Peyer's patch (tissue), 4 donors: ENCODE measurements around the gene DKKL1. TPM values are rescaled to one million over a fixed set of nuclear protein-coding genes. Genes with fewer than 3 reads are reported as not detected.
A peak's percentile ranks its signal among the peaks of the same experiment; 100 is the strongest.

Source experiments
- DNase-seq, 3 donors: peaks; one replicate each; pipeline ENCODE4 v3.0.0-alpha.2; 2017 to 2019
- H3K27ac ChIP-seq, 4 donors: fragments of 200-600 bp; sonication (generic); one replicate each; pipeline ENCODE4 v1.5.1; 2016 to 2019
- H3K27me3 ChIP-seq, 2 donors: fragments of 200-600 bp; sonication (generic); one replicate each; pipeline ENCODE4 v1.5.1; 2019
- H3K36me3 ChIP-seq, 3 donors: fragments of 200-600 bp; sonication (generic); one replicate each; pipeline ENCODE4 v1.5.1; 2016 to 2019
- H3K4me1 ChIP-seq, 4 donors: fragments of 200-600 bp; sonication (generic); one replicate each; pipeline ENCODE4 v1.5.1; 2016 to 2019
- H3K4me3 ChIP-seq, 4 donors: fragments of 200-600 bp; sonication (generic); 1 replicate in 3 of 4; 2 replicates in 1 of 4; pipeline ENCODE4 v1.5.1; 2016 to 2019; ENCODE audit warnings: mild to moderate bottlenecking in 1 of 4
- H3K9me3 ChIP-seq, 4 donors: fragments of 200-600 bp; sonication (generic); one replicate each; pipeline ENCODE4 v1.5.1; 2016 to 2019; ENCODE audit warnings: mild to moderate bottlenecking in 1 of 4
- POLR2A ChIP-seq, 2 donors: fragments of 450-650 bp; IDR thresholded peaks; one replicate each; pipeline ENCODE4 v1.5.1; 2017; ENCODE audit warnings: antibody characterized with exemption in 2 of 2, mild to moderate bottlenecking in 2 of 2, moderate library complexity in 2 of 2
- total RNA-seq, 4 donors: library from RNA; depleted of rRNA; stranded (reverse); fragments of >200 nt; gene quantifications; one replicate each; pipeline ENCODE4 v1.1.0, GENCODE V29; 2016
- TF ChIP-seq, protein P1 (sequence below), 6 experiments: fragments of 450-650 bp in 4 of 6; fragments of 200-600 bp in 2 of 6; sonication (generic) in 1 of 6; IDR thresholded peaks; one replicate each; pipeline ENCODE4 v1.5.1; 2017 to 2019; ENCODE audit warnings: antibody characterized with exemption in 6 of 6, mild to moderate bottlenecking in 3 of 6, moderate library complexity in 1 of 6

The DKKL1 gene
- total RNA-seq, 4 donors from 2014 or later = not detected

DNA sequence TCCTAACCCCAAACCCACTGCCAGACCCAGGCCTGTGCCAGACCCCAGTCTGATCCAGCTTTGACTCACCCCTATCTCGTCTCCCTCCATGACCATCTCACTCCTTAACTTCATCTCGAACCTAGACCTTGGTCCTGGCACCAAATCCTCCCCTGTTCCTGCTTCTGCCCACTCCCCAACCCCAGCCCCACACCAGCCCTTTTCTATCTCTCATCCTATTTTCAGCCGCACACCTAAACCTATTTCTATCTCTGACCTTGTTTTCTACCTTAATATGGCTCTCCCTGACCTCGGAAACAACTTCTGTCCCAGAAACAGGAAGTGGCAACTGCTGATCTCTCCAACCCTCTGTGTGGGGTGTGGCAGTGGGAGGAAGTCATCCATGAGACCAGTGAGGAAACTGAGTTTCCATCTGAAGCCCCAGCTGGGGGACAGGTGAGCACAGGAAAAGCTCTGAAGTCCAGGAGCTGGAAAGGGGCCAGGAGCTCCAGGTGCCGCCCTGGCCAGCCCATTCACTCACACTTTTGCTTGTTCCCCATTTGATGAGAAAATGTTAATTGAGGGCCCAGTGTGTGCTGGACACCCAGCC is 45.9 kb downstream of the DKKL1 start:
- Histone ChIP-seq H3K27me3 (no peaks in the 10 kb centered on the region), H3K4me1 (peaks cover 0 to 14% (median 4%) of the 10 kb centered on the region in 4 donors), H3K36me3 (no peaks in the 10 kb centered on the region), H3K27ac (peak overlapping the region in 3 of 4 donors; percentile 34 to 61 (median 52)), H3K9me3 (no peaks in the 10 kb centered on the region), H3K4me3 (no peak overlapping the region)
- DNase-seq = peak in 2 of 3 donors; percentile 65 to 66
- TF ChIP-seq, protein P1, sequence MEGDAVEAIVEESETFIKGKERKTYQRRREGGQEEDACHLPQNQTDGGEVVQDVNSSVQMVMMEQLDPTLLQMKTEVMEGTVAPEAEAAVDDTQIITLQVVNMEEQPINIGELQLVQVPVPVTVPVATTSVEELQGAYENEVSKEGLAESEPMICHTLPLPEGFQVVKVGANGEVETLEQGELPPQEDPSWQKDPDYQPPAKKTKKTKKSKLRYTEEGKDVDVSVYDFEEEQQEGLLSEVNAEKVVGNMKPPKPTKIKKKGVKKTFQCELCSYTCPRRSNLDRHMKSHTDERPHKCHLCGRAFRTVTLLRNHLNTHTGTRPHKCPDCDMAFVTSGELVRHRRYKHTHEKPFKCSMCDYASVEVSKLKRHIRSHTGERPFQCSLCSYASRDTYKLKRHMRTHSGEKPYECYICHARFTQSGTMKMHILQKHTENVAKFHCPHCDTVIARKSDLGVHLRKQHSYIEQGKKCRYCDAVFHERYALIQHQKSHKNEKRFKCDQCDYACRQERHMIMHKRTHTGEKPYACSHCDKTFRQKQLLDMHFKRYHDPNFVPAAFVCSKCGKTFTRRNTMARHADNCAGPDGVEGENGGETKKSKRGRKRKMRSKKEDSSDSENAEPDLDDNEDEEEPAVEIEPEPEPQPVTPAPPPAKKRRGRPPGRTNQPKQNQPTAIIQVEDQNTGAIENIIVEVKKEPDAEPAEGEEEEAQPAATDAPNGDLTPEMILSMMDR (IDR thresholded peaks at IDR 0.05) = no peak
- TF ChIP-seq POLR2A (IDR thresholded peaks at IDR 0.05) = no peak

DNA sequence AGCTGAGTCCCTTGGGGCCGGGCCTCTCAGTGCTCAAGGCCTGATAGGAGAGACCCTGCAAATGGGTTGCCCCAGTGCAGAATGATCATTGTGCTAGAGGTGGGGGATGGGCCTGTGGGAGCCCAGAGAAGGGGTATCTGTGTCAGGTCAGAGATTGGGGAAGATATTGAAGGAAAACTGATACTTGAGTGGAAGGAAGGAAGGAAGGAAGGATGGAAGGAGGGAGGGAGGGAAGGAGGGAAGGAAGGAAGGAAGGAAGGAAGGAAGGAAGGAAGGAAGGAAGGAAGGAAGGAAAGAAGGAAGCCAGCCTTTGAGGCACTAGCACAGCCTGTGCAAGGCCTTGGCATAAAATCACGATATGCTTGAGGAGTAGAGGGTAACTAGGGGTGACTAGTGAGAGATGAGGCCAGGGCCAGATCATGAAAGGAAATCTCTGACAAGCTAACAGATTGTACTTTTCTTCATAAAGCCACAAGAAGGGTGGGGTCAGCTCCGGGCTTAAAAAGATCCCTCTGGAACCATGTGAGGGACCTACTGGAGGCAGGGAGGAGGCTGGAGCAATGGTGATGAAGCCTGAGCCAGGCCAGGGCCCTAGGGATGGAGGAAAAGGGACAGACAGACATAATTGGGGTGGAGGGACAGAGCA is 48.1 kb downstream of the DKKL1 start:
- Histone ChIP-seq H3K27ac (no peak overlapping the region), H3K36me3 (no peaks in the 10 kb centered on the region), H3K4me1 (peaks cover 0 to 14% (median 4%) of the 10 kb centered on the region in 4 donors), H3K9me3 (no peaks in the 10 kb centered on the region), H3K27me3 (no peaks in the 10 kb centered on the region), H3K4me3 (no peak overlapping the region)
- DNase-seq = no peak
- TF ChIP-seq, protein P1 (IDR thresholded peaks at IDR 0.05) = no peak
- no peak for TF ChIP-seq POLR2A (IDR thresholded peaks at IDR 0.05)

GRCh38 chr19:49413348-49413747 is 49.7 kb downstream of the DKKL1 start:
- no peak overlapping the region for H3K27ac ChIP-seq
- no peaks in the 10 kb centered on the region for H3K9me3 ChIP-seq
- H3K4me3 ChIP-seq = no peak overlapping the region
- no peaks in the 10 kb centered on the region for H3K36me3 ChIP-seq
- peaks cover 0 to 14% (median 4%) of the 10 kb centered on the region in 4 donors for H3K4me1 ChIP-seq
- no peaks in the 10 kb centered on the region for H3K27me3 ChIP-seq
- no peak for DNase-seq
- TF ChIP-seq, protein P1 (IDR thresholded peaks at IDR 0.05) = no peak
- TF ChIP-seq POLR2A (IDR thresholded peaks at IDR 0.05) = no peak

- H3K4me3 ChIP-seq = no peak overlapping the region
- H3K27ac ChIP-seq = no peak overlapping the region
- H3K4me1 ChIP-seq = peaks cover 0 to 7% (median 2%) of the 10 kb centered on the region in 4 donors
- H3K9me3 ChIP-seq = no peaks in the 10 kb centered on the region
- no peak for DNase-seq
- TF ChIP-seq, protein P1 (IDR thresholded peaks at IDR 0.05) = no peak
- no peak for TF ChIP-seq POLR2A (IDR thresholded peaks at IDR 0.05)
- no peaks in the 10 kb centered on the region for H3K27me3 ChIP-seq
- H3K36me3 ChIP-seq = no peaks in the 10 kb centered on the region
These were observed 50.6 kb downstream of the DKKL1 start for GRCh38 chr19:49414256-49414655.

DNA sequence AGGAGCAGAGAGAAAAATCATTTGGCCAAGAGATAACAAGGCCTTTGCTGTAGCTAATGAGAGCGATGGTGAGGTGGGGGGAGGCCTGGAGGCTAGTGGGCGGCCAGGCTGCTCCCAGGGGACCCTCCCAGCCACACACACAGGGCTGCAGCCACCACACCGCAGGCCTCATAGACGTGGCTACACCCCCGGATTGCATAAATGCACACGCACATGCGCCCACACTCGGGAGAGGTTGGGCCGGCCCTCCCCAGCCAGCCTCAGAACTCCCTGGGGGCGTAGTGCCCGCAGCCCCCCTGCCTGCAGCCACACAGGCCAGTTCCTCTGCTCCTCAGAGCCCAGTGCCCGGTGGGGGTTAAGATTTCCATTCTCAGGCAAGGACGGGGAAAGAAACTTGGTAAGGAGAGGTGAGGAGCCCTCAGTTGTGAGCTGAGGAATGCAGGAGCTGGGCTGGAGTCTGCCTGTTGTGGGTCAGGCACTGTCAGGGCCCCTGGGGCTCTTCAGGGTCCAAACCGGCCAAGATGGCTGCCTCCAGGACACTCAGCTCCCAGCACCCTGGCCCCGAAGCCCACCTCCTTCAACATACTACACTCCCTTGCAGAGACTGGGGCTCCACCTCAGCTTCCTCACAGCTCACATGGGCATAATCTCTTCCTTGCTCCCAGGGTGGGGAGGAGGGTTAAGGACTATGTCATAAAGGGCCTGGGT is 51.6 kb downstream of the DKKL1 start:
- Histone ChIP-seq H3K9me3 (no peaks in the 10 kb centered on the region), H3K27me3 (peaks cover 0 to 3% of the 10 kb centered on the region in 2 donors), H3K4me1 (no peaks in the 10 kb centered on the region), H3K36me3 (no peaks in the 10 kb centered on the region), H3K27ac (no peak overlapping the region), H3K4me3 (no peak overlapping the region)
- no peak for DNase-seq
- TF ChIP-seq, protein P1 (IDR thresholded peaks at IDR 0.05) = no peak
- TF ChIP-seq POLR2A (IDR thresholded peaks at IDR 0.05) = no peak
